ENCODE results near the gene COPZ1. TPM values are rescaled to one million over a fixed set of nuclear protein-coding genes. Genes with fewer than 3 reads are reported as not detected.

The COPZ1 gene
- total and polyA plus RNA-seq, 9 of the 15 experiments (the other 6 are each of a cell fraction or from before 2014, with no cell fraction given), result 137 to 487 (median 233) TPM

- TF ChIP-seq TRIM25 (IDR thresholded peaks at IDR 0.05; ENCODE audit: borderline replicate concordance) (no peak), ZNF76 (CRISPR knock-in tag; IDR thresholded peaks at IDR 0.05; ENCODE audit: borderline replicate concordance) (no peak), HOXB6 (CRISPR knock-in tag; IDR thresholded peaks at IDR 0.05; ENCODE audit: borderline replicate concordance) (no peak), ZBTB7A (IDR thresholded peaks at IDR 0.05; ENCODE audit: borderline replicate concordance, control insufficient read depth, low read depth, low read length) (no peak), BRF2 (IDR thresholded peaks at IDR 0.05; ENCODE audit: borderline replicate concordance, insufficient read depth, insufficient read length) (no peak), STAG1 (CRISPR knock-in tag; IDR thresholded peaks at IDR 0.05; ENCODE audit: borderline replicate concordance) (no peak), DLX4 (CRISPR knock-in tag; IDR thresholded peaks at IDR 0.05) (peak; percentile 24; the same call in 1 of the 2 replicates), ZNF518B (CRISPR knock-in tag; IDR thresholded peaks at IDR 0.05) (no peak), MYC (IDR thresholded peaks at IDR 0.05; ENCODE audit: low read depth, low read length) (peak; percentile 41; the same call in 1 of the 2 replicates), MYC (CRISPR knock-in tag; IDR thresholded peaks at IDR 0.05; ENCODE audit: borderline replicate concordance, low read depth) (no peak), ZNF347 (CRISPR knock-in tag; IDR thresholded peaks at IDR 0.05; ENCODE audit: low read depth) (no peak), FOXK2 (conservative IDR thresholded peaks at IDR 0.05 in 1 of 2, IDR thresholded peaks at IDR 0.05 in 1 of 2; ENCODE audit: low read depth in 2 of 2) (peak; percentile 66 to 80), ARID4B (CRISPR knock-in tag; IDR thresholded peaks at IDR 0.05) (no peak)
Observed at GRCh38 chr12:54286042-54287030, 38.6 kb upstream of the COPZ1 start (continued).
